Embryonic facial prominence (tissue), 1 donor: Measurements from ENCODE around the gene TMEM132E.

Experiments used
- DNase-seq: peaks from one replicate; pipeline ENCODE4 v3.0.0-alpha.2; 2016; ENCODE audit errors: extremely low spot score

Gene TMEM132E

DNA sequence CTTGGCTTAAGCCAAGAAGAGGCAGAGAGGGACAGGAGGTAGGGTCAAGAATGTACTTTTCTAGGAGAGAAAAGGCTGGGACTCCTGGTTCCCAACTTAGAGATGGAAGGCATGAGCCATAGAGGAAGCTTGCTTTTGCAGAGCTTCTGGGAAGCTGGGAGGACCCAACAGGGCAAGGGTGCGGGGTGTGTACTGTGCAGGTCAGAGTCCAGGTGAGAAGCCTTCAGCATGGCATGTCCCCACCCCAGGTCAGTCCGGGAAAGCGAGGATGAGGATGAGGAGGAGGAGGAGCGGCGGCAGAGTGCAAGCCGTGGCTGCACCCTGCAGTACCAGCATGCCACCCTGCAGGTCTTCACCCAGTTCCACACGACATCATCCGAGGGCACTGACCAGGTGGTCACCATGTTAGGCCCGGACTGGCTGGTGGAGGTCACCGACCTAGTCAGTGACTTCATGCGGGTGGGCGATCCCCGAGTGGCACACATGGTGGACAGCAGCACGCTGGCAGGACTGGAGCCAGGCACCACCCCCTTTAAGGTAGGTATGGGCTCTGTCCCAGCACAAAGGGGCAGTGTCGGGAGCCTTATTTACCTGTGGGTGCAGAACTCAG, 55.3 kb downstream of the TMEM132E start:
- no peak for DNase-seq

- DNase-seq, result no peak
These were observed 56.5 kb downstream of the TMEM132E start for GRCh38 chr17:34635876-34636275.

DNA sequence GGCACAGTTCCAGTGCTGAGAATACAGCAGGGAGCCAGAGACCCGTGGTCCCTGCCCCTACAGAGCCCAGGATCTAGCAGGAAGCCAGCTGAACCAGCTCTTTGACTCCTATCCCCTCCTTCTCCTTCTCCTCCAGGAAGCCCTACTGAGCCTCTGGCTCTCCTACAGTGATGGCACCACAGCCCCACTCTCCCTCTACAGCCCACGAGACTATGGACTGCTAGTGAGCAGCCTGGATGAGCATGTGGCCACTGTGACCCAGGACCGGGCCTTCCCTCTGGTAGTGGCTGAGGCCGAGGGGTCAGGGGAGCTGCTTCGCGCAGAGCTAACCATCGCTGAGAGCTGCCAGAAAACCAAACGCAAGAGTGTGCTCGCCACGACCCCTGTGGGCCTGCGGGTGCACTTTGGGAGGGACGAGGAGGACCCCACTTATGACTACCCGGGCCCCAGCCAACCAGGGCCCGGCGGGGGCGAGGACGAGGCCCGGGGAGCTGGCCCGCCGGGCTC, 57.7 kb downstream of the TMEM132E start:
- DNase-seq, result no peak

- DNase-seq, result peak; percentile 23
These were observed 58.5 kb downstream of the TMEM132E start for GRCh38 chr17:34637548-34638525.

GRCh38 chr17:34638526-34639260, 59.3 kb downstream of the TMEM132E start:
- no peak for DNase-seq

DNA sequence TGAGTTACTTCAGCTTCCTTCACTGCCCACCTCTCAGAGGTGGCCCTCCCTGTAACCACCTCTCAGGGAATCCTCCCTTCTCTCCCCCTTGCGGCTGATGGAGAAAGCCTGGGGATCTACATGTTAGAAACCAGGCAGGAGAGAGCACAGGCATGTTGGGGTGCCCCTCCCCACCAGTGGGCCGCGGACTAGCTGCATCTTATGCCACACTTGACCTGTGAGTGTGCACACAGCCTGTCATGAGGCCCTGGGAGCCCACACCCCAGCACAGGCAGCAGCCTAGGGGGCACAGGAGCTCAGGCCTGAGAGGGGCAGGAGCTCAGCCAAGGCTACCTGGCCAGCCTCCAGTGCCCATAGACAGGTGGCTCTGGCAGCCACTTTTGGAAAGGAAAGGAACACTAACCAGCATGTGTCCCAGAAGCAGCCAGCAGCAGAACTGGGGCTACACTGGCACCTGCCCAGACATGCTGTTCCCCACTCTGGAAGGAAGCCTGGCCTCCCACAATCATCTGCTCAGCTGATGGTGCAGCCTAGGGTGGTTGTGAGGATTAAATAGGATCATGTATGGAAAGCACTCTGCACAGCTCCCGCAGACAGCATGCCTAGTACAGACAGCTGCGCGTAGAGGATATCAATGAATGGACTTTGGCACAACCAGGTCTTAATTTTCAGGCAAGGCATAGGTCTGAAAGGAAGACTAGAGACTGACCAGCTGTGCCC, 60.5 kb downstream of the TMEM132E start:
- no peak for DNase-seq

GRCh38 chr17:34641368-34641767, 62.0 kb downstream of the TMEM132E start:
- DNase-seq, result no peak

GRCh38 chr17:34644941-34645550, 65.7 kb downstream of the TMEM132E start:
- DNase-seq, result no peak

GRCh38 chr17:34645594-34645993, 66.2 kb downstream of the TMEM132E start:
- peak; percentile 37 for DNase-seq

- DNase-seq, result no peak
These were observed 68.1 kb downstream of the TMEM132E start for GRCh38 chr17:34647511-34647910.

DNA sequence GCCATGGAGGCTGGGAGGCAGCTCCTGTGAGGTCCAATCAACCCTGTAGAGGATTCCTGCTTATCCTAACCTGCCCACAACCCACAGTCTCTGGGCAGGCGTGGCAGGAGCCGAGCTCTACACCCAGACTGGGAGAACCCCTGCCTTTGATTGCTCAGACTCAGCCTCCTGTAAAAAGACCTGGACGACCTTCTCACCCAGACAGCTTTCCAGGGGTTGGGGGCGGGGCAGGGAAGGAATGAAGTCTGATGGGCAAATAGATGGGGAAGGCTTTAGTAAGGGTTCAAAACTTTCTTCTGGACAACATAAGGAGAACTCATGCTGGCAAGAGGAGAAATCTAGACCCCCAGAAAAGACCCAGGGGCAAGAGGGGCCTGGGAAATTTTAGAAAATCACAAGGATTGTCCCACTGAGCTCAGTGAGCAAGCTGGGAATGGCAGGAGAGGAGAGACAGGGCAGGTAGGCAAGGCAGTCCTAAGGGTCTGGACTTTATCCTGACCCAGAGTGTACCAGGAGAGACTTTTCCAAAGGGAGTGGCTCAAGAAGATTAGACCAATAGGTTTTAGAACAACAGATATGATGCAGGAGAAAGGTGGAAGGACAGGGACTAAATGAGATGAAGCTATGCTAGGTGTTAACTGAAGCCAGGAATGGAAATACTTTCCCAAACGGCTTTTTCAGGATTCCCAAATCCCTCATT, 70.8 kb downstream of the TMEM132E start:
- DNase-seq, result no peak

- DNase-seq, result no peak
These were observed 72.0 kb downstream of the TMEM132E start for GRCh38 chr17:34651402-34651811.

- DNase-seq, result no peak
These were observed 72.7 kb downstream of the TMEM132E start for GRCh38 chr17:34652021-34652555.

- no peak for DNase-seq
These were observed 74.1 kb downstream of the TMEM132E start for GRCh38 chr17:34653511-34653910.

DNA sequence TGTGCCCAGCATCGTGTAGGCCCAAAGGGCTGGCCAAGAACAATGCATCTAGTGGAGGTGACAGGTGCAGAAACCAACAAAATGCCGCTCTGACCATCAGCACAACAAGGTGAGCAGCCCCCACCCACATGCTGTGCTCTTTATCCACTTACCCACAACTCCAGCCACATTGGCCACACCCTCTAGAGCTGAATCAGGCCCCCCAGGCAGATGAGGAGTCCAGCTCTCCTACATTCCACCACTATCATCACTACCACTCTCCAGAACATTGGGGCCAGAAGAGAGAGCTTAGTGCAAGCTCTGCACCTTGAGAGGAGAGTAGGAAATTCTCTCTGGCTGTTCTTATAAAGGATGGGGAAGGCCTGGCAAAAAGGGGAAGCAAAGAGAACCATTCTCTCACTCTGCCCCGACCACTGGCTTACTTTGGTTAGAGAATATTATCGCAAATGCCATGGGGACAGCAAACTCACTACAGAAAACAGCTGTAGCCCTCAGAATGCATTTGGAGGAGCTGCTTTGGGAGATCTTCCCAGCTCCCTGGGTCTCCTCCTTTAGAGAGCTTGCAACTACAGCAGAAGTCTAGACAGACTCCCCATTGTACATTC, 75.0 kb downstream of the TMEM132E start:
- no peak for DNase-seq

DNA sequence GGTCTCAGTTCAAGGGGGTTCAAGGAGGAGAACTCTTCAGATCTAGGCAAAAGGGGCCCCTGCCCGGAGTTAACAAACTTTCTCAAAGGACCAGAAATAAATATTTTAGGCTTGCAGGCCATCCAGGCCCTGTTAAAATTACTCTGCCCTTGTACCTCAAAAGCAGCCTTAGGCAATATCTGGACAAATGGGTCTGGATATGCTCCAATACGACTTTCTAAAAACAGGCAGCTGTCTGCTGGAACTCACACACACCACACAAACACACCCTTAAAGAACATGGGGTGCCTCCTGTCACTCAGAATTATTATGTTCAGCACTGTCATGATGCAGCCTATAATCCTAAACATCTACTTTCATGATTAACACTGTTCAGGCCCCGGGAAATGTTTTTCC, 75.5 kb downstream of the TMEM132E start:
- DNase-seq, result no peak

- no peak for DNase-seq
These were observed 77.4 kb downstream of the TMEM132E start for GRCh38 chr17:34656801-34657200.

- no peak for DNase-seq
These were observed 79.6 kb downstream of the TMEM132E start for GRCh38 chr17:34658811-34659560.

GRCh38 chr17:34663714-34664113, 84.3 kb downstream of the TMEM132E start:
- no peak for DNase-seq
